NT2/D1 (cell line): Measurements from ENCODE around the gene POLE4.

ENCODE experiments used
- SUZ12 ChIP-seq: IDR thresholded peaks from 2 replicates; pipeline ENCODE4 v1.6.1; 2011; ENCODE audit not compliant: insufficient read length, insufficient read depth; ENCODE audit errors: extremely low read depth
- YY1 ChIP-seq: IDR thresholded peaks from 2 replicates; pipeline ENCODE4 v1.6.1; 2011; ENCODE audit not compliant: insufficient read length, insufficient read depth
- ZNF274 ChIP-seq: IDR thresholded peaks from 2 replicates; pipeline ENCODE4 v1.6.1; 2011; ENCODE audit warnings: mild to moderate bottlenecking, low read depth, low read length

- TF ChIP-seq YY1 (no peak), ZNF274 (no peak), SUZ12 (no peak)
These were observed 16.6 kb downstream of the POLE4 start for GRCh38 chr2:74975016-74975415.
